NCI-H2081 (cell line): Measurements from ENCODE around the gene KRTAP13-4.

ENCODE experiments used
- DNase-seq, 2 experiments: peaks; one replicate each; lab custom pipeline; 2025; lab: John Stamatoyannopoulos, UW

Gene KRTAP13-4

DNA sequence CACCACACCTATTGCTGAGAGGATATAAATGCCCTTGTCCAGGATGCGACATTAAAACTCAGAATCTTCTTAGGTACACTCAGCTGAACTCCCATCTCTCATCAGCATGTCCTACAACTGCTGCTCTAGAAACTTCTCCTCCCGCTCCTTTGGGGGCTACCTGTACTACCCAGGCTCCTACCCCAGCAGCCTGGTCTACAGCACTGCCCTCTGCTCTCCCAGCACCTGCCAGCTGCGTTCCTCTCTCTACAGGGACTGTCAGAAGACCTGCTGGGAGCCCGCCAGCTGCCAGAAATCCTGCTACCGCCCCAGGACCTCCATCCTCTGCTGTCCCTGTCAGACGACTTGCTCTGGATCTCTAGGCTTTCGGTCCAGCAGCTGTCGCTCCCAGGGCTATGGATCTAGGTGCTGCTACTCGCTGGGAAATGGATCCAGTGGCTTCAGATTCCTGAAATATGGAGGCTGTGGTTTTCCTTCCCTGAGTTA, at the start of gene KRTAP13-4:
Gene KRTAP13-4, plus strand, starts transcription at position 51 of the 486 bp plus-strand sequence. Its CDS starts 56 bp downstream, at position 107.
- DNase-seq, result no peak

DNA sequence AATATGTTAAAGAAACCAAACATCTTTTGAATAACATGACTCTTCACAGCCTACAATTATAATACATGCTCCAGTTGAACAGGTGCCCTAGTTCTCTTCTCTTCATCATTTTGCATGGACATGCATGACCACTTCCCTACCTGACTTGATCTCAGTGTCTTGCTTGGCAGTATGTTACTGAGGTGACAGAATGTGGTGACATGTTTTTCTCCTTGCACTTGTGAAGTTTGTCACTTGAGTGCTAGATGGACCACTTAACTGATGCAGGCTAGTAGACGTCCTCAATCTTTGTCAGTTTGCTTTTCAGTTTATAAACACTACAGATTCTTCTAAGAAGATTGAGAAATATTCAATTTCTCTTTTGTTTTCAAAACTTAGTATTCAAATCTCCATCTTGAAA, 47.8 kb upstream of the KRTAP13-4 start:
- DNase-seq, result no peak

DNA sequence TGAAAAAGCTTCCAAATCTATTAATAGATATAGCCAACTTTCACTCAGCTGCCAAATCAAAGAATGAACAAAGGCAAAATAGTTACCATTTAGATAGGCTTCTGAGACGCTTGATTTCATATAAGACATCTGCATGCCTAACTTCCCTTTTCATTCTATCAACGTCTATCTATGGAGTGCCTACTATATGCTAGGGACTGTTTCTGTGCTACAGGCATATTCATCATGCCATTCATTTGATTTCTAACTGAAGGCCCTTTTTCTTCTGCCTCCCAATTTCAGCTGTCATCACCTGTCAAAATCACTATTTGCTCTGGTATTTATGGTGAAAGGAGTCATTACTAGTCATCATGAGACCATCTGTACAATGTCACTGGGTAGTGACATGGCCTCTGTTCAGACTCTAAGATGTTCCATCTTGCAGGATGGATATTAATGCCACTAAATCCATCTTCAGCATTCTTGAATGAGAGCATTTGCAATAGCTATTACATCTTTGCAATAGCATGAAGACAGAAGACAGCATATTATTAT, 38.5 kb upstream of the KRTAP13-4 start:
- no peak for DNase-seq

DNA sequence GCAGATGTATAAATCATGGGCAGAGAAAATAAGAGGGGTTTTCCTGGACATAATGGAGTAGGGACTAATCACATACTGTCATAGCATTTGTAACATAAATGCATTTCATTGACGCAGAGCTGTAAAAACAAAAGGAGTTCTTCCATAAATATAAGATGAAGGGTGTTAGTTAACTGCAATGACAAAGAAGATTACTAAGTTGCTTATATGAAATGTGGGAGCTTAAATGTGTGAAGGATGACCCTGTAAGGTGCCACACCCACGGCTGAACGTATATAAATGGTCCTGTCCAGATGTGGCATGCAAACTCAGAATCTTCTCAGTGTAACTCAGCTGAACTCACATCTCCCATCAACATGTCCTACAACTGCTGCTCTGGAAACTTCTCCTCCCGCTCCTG, 34.3 kb upstream of the KRTAP13-4 start, which contains the start of gene KRTAP13-1:
Gene KRTAP13-1, plus strand, starts transcription at position 301 of the 400 bp plus-strand sequence. Its CDS starts 56 bp downstream, at position 357.
- DNase-seq, result no peak

DNA sequence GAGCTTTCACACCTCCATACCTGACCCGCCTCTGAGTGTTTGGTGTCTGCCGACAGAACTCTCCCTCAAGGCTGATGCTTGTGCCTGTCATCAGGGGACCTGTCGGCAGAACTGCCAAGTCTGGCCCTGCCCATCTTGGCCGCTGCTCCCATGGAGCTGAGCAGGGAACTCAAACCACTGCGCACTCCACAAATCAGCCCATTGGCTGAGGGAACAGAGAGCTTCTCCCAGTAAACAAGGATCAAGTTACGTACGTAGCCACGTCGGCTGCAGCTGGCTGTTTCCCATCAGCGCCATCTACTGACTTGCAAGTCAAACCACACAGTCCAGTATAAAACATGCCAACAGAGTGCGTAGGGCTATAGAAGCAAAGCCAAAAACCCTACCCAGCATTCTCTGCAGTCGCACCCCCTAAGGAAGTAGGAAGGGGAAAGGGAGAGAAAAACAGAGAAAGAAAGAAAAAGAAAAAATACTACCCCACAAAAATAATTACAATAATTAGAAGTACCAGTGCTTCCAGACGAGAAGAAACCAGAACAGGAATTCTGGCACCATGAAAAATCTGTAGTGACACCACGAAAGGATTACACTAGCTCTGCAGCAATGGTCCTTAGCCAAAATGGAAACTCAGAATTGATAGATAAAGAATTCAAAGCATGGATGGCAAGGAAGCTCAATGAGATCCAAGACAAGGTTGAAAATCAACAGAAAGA, 21.1 kb upstream of the KRTAP13-4 start:
- peak; percentile 31 to 35 for DNase-seq

DNA sequence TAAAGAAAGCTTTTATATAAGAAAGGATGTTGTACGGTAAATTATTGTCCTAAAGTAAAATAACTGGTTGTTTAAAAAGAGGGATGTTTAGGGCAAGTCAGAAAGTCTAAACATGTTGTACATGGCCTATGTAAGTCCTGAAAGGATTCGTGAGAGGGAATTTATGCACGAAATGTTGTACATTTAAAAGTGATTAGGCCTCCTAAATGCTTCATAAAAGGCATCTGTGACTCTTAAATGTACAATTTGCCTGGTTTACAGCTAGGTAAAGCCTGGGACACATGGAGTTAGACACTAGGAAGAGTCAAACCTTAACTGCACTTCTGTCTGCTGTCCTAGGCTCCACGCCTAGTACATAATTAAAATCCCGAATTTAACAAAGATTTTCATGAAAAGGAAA, 14.0 kb upstream of the KRTAP13-4 start:
- DNase-seq, result no peak

DNA sequence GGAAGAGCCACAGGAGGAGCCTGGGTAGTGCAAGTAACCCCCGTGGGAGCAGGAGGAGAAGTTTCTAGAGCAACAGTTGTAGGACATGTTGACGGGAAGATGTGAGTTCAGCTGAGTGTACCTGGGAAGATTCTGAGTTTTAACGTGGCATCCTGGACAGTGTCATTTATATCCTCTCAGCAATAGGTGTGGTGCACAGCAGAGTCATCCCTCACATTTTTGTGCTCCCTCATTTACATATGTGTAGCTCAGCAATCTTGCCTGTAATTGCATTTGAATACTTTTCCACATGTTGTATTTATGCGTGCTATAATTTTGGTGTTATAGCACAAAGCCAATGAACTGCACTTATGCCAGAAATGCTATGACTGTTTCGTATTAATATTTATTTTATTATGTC, 4.2 kb upstream of the KRTAP13-4 start, which contains the start of gene KRTAP13-3:
Gene KRTAP13-3, minus strand, starts transcription at position 101 of the 400 bp plus-strand sequence. Its CDS starts 14 bp downstream, at position 87.
- no peak for DNase-seq

GRCh38 chr21:30426731-30427130, 3.3 kb upstream of the KRTAP13-4 start:
- DNase-seq, result no peak

DNA sequence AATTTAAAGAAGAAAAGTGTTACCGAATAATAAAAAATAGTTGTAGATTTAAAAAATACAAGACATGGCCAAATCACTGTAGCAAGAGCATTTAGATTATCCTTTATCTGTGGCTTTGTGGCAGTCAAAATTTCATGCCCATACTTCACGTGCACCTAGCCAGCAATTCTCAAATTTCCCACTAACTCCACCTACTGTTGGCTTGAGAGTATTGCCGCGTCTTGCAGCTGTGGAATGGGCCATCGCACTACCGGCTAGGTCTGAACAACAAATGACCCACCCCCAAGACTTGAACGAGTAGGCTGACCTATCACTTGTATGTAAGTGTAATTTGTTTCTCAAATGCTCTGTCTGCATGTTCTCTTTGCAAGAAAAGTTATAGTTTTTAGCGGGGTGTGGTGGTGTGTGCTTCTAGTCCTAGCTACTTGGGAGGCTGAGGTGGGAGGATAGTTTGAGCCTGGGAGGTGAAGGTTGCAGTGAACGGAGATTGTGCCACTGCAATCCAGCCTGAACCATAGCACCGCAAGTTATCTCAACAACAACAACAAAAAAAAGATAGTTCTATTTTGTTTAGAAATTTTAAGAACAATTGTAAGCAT, 4.1 kb downstream of the KRTAP13-4 start:
- DNase-seq, result peak; percentile 18 to 34

- peak in 1 of 2 experiments; percentile 16 for DNase-seq
Measured at GRCh38 chr21:30437010-30437565, 7.1 kb downstream of the KRTAP13-4 start.

- no peak for DNase-seq
Measured at GRCh38 chr21:30439975-30440374, 10.0 kb downstream of the KRTAP13-4 start, which contains the start of gene KRTAP15-1. Gene KRTAP15-1 (plus strand): TSS chr21:30440275. CDS start chr21:30440328, 53 bp downstream.

- DNase-seq, result no peak
Measured at GRCh38 chr21:30443226-30443625, 13.2 kb downstream of the KRTAP13-4 start.

- no peak for DNase-seq
Measured at GRCh38 chr21:30444204-30444603, 14.2 kb downstream of the KRTAP13-4 start.

GRCh38 chr21:30447056-30447455, 17.0 kb downstream of the KRTAP13-4 start:
- DNase-seq, result no peak

DNA sequence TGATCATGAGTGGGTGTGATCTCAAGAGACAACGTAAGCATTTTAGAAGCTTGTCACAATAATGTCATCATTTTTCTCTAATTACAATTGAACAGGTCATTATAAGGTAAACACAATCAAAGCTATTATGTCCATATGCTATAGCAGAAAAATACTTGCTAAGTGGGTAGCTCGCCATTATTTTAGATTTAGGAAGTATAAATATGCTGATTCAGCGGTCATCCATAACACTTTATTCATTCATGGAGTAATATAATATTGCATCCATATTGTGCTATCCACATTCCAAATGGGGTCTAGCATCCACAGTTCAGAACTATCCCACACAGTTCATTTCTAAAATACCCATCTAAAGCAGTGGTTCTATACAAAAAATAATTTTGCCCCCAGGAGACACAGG, 18.5 kb downstream of the KRTAP13-4 start:
- no peak for DNase-seq

- DNase-seq, result no peak
Measured at GRCh38 chr21:30463713-30464112, 33.7 kb downstream of the KRTAP13-4 start.

DNA sequence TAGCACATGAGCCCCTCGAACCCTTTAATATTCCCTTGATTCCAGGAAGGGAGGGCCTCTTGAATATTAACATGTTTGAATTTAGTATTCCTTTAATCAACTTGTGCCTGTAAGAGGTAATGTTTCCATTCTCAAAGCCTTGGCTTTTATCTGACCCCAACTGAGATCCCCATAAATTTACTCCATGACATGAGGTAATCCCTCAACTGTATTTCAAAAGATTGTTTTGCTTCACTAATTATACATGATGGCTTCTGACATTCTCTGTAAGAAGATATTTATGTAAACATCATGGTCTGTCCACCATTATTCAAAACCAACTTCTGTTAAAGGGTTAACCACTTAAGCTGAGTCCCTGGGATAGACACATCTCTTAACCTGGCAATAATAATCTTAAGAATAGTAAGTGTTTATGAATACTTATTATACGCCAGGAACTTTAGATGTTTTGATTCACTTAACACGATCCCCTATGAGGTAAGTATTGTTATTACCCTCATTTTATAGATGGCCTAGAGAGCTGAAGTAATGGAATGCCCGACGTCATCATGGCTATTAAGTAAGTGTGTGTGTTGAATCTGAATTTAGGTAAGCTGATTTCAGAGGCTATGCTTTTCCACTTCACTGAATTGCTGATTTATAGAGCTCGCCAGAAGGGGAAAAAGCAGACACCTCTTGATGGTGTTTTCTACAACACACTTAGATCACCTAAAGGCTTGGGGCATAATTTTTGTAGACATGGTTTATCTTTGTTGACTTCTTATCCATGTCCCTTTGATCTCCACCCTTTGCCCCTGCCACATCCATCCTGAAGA, 39.1 kb downstream of the KRTAP13-4 start:
- DNase-seq, result no peak

DNA sequence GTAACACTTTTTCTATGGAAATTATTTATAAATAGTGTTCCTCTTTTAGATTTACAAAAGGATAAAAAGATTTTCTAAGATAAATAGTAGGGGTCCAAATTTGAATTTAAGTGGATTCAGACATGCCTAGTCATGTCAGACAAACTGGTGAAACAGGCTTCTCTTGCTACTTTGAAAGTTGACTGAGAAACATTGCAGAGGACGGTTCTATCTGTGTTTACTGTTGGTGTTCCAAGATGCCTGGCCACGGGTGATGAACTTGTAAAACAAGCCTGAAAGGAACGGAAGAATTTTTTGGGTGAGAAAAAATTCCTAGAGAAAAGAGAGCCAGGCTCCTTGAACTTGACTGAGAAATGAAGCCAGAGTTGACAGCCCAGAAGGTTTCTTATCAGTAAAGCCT, 48.0 kb downstream of the KRTAP13-4 start:
- DNase-seq, result no peak

DNA sequence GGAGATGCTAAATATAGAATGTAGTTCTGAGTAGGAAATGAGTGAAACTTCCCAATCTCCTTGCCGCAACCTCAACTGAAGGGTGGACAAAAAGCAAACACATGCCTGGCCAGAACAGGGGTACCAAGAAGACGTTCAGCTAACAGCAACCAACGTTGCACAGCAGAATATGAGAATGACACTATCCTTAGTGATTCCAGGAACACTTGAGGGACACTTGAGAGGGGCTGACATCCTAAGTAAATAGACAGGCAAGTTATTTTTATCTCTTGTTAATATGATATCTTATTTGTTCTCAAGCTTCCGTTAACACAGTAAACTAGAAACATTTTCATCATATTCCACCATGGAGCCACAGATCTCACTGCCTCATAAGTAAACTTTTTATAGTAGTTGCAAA, 49.2 kb downstream of the KRTAP13-4 start:
- DNase-seq, result no peak

DNA sequence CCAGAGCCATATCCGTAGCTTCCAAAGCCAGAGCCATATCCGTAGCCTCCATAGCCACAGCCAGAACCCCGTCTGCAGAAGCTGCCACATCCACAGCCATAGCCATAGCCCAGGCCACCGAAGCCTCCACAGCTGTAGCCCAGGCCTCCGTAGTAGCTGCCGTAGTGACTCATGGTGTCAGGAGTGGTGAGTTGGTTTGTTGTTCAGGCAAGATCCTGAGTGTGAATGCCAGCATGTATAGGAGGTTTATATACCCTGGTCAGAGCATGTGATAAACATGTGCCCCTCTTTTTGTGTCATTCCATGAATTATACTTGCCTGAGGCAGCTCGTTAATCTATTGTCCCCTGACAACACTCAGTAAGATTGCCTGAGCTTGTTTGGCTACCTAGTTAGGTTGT, 50.1 kb downstream of the KRTAP13-4 start, which contains the start of gene KRTAP19-1:
Gene KRTAP19-1, minus strand, starts transcription at position 223 of the 400 bp plus-strand sequence. Its CDS starts 50 bp downstream, at position 173.
- no peak for DNase-seq
